Measurements from ENCODE around the gene CCDC85C.
"Not testable (repeated sequence)": the region's sequence is repeated elsewhere in the genome, so short reads cannot be mapped to it uniquely, and the experiment has no call there.

CCDC85C gene

DNA sequence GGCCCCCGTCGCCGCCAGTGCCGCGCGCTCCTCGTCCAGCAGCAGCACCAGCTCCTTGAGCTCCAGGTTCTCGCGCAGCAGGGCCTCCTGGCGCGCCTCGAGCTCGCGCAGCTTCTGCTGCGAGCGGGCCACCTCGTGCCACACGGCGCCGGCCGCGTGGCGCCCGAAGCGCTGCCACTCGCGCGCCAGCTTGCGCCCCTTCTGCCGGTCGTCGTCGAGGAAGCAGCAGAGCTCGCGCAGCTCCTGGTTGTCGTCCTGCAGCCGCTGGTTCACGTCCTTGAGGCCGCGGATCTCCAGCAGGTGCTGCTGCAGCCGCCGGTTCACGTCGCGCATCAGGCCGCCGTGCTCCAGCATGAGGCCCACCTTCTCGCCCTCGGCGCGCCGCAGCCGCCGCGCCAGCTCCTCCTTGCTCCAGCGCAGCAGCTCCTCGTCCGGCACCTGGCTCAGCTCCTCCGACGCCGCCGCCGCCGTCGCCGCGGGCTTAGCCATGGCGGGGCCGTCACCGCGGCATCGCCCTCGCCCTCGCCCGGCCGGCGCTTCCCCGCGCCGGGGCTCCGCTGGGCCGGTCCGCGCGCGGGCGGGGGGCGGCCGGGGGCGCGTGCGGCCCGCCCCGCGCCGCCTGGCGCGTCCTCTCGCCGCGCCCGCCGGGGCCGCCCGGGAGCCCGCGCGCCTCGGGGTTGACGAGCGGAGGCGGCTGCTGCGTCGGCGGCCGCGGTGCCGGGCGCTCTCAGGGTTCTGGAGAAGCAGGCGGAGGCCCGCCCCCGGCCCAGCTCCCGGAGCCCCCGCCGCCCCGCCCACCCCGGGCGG lies at the start of gene CCDC85C:
CCDC85C (minus strand) TSS at position 737 of the 807 bp plus-strand sequence; CDS start at position 489, 248 bp downstream.
- DNase-seq, result peak; percentile 36 to 37

DNA sequence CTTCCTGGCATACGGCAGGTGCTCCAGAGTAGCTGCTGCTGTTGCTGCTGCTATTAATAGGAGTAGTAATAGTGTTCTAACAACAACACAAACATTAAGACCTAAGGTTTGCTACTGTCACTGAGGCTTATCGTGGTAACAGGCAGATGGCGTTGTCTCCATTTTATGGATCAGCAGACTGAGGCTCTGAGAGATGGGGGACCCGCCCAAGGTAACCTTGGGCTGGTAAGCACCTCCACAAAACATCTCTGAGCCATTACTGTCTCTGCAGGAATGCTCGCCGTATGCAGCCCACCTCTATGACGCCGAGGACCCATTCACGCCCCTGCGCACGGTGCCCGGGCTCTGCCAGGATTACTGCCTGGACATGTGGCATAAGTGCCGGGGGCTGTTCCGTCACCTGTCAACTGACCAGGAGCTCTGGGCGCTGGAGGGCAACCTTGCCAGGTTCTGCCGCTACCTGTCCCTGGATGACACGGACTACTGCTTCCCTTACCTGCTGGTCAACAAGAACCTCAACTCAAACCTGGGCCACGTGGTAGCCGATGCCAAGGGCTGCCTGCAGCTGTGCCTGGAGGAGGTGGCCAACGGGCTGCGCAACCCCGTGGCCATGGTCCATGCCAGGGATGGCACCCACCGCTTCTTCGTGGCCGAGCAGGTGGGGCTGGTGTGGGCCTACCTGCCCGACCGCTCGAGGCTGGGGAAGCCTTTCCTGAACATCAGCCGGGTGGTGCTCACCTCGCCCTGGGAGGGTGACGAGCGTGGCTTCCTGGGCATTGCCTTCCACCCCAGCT lies 48.1 kb upstream of the CCDC85C start:
- DNase-seq, result no peak

GRCh38 chr14:99650189-99650588 lies 46.2 kb upstream of the CCDC85C start:
- DNase-seq, result no peak

DNA sequence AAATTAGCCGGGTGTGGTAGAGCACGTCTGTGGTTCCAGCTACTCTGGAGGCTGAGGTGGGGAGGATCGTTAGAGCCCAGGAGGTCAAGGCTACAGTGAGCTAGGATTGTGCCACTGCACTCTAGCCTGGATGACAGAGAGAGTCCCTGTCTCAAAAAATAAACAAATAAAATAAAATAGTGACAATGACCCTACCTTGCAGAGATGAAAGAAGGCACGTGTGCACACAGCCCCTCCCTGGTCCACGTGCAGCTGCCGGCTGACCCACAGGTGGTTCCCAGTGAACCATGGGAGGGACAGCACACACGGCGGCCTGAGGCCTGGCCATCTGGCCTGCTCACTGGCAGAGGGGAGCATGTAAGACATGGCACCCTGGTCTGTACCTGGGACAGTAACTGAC lies 45.6 kb upstream of the CCDC85C start:
- no peak for DNase-seq

DNA sequence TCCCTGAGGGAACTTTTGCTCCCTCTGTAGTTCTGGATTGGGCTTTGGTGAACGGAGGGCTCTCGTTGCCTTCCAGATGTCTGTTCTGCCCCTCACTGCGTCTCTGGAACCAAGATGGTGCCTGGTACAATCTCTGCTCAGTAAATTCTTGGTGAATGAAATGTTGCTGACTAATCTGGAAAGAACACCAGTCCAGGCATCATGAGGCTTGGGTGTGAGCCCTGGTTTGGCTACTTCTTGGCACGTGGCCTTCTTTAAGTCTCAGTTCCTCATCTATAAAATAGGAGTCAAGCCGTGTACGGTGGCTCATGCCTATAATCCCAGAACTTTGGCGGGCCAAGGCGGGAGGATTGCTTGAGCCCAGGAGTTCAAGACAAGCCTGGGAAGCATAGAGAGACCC lies 45.2 kb upstream of the CCDC85C start:
- DNase-seq, result no peak

DNA sequence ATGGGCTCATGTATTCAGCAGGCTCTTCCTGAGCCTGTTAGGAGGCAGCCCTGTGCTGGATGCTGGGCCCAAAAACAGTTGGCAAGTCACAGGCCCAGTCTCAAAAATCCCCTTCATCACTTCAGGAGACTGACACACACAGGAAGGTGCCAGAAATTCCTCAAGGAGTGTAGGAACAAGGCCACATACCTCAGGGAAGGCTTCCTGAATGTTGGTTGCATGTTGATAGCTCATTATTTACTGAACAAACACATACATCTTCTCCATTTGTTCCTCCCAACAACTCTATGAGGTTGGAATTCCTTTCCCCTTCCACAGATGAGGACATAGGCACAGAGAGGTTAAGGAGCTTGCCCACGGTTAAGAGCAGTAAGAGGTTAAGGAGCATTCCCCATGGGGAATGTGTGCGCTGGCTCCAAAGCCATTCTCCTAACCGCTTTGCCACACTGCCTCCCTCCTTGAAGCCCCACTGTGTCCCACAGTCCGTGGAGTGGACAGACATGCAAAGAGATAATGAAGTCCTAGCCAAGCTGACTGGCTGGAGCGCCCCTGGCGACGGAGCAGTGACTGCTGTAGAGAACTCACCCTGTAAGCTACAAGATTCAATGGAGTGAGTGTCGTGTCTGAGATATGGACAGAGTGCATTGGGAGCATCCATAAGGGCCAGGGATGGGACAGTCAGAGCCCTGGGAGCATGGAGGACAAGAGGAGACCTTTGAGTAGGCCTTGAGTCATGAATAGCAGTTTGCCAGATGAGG lies 44.2 kb upstream of the CCDC85C start:
- no peak for DNase-seq

DNA sequence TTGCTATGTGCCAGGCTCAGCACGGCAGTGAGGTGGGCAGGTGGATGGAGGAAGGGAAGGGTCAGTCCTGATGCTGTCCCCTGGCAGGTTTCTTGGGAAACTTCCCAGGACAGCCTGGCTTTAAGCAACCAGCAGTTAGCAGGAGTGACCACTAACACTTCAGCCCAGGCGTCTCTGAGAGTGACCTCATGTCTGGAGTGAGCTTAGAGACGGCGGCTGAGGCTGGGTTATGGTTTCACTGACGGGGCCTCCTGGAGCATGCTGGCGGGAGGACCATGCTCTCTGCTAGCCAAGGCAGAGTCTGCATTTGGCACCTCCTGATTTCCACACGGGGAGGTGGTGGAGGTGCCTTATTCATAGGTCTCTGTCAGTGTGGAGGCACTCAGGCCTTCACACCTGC lies 43.4 kb upstream of the CCDC85C start:
- no peak for DNase-seq

- DNase-seq, result no peak
Observed at GRCh38 chr14:99645545-99646505, 41.8 kb upstream of the CCDC85C start.

DNA sequence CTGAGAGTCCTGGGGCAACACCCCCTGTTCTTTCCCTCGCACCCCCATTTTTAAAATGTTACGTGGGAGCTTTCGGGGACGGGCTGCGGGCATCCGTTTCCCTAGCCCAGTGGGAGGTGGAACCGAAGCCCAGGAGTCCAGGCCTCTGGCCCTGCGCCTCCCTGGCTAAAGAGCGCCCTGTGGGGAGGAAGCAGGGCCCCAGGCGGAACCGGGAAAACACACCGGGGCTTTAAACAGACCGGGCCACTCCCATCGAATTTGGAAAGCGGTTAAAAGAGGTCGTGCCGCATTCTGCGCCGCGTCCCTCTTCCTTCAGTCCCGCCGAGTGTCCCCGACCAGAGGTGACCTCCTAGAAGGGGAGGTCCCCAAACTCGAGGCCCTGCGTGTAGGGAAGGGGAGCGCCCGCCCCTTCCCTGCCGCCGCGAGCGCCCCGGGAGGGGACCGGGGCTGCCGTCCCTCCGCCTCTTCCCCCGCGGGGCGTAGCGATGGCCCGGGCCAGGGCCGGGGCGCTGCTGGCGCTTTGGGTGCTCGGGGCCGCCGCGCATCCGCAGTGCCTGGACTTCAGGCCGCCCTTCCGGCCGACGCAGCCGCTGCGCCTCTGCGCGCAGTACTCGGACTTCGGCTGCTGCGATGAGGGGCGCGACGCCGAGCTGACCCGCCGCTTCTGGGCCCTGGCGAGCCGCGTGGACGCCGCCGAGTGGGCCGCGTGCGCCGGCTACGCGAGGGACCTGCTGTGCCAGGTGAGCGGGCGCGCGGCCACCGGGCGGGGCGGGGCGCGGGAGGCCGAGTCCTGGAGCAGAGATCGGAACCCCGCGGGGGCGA lies 40.9 kb upstream of the CCDC85C start, which contains the start of gene HHIPL1:
HHIPL1 (plus strand) TSS at position 407 of the 822 bp plus-strand sequence; CDS start at position 486, 79 bp downstream.
- no peak for DNase-seq

- DNase-seq, result no peak
Observed at GRCh38 chr14:99644035-99644587, 40.1 kb upstream of the CCDC85C start.

DNA sequence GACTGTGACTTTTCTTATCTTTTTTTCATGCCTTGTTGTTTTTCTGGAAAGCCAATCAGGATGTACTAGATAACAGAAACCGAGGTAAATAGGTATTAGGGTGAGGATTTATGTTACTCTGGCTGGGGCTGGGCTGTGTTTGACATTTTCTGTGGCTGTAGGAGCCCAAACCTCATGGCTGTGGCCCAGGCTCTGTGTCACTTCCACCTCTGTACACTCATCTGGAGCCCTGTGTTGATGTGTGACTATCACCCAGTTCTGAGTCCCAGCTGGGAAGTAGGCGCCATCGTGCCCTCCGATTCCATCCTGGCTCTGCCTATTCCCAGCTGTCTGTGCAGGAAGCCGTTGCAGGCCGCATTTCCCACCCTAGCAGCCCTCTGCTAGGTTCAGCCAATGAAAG lies 39.3 kb upstream of the CCDC85C start:
- no peak for DNase-seq

DNA sequence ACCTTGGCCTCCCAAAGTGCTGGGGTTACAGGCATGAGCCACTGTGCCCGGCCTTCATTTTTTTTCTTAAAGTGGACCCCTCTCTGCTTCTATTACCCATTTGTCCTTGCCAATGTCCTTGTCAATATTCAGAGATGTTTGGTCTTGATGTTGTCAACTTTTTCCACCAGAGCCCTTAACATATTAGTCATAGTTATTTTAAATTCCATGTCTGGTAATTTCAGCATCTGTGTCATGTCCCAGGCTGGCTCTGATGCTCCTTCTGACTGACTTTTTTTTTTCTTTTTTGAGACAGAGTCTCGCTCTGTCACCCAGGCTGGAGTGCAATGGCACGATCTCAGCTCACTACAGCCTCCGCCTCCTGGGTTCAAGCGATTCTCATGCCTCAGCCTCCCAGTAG lies 38.8 kb upstream of the CCDC85C start:
- DNase-seq, result not testable (repeated sequence)

- DNase-seq, result no peak
Observed at GRCh38 chr14:99637624-99638023, 33.6 kb upstream of the CCDC85C start.

DNA sequence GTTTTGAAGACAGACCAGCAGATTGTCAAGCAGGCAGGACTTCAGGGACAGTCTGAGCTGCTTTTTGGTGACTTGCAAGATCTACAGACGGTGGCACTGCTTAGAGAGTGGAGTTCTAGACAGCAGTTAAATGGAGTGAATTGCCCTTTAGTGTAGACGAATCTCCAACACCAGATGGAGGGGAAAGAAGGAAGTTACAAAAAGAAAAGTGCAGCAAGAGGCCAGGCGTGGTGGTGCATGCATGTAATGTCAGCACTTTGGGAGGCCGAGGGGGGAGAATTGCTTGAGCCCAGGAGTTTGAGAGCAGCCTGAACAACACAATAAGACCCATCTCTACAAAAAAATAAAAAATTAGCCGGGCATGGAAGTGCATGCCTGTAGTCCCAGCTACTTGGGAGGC lies 32.5 kb upstream of the CCDC85C start:
- DNase-seq, result no peak

DNA sequence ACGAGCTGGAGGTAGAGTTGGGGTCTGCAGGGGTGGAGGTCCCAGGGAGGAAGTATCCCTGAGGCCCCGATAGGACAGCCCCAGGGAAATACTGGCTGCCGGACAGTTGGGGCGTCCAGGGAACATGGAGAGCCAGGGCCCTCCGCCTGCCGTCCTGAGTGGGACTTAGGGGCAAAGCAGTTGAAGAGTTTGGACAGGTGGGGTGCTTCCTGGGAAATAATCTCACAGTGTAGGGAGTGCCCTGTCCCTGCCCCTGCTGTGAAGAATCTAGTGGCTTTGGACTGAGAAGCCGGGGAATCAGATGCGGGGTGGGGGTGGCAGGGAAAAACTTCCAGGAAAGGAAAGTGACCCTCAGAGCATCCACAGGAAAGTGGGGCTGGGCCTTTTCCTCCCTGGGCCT lies 31.1 kb upstream of the CCDC85C start:
- no peak for DNase-seq

DNA sequence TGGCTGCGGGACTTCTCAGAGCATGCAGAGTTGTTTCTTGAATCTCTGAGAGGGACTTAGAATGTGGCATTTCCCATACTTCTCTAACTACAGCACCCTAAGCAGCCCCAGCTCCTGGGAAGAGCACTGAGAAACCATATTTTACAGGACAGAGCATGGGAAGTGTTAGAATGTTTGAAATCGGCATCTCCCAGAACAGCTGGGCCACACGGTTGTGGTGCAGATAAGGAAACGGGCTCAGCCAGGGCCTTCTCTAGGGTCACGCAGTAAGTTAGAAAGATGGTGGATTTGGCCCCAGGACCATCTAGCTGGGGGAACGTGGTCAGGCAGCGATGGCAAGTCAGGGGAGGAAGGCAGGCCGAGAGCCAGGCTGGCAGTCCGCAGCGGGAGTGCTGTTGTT lies 30.4 kb upstream of the CCDC85C start:
- no peak for DNase-seq

- DNase-seq, result no peak
Observed at GRCh38 chr14:99633918-99634317, 29.9 kb upstream of the CCDC85C start.

GRCh38 chr14:99633141-99633540 lies 29.1 kb upstream of the CCDC85C start:
- no peak for DNase-seq

DNA sequence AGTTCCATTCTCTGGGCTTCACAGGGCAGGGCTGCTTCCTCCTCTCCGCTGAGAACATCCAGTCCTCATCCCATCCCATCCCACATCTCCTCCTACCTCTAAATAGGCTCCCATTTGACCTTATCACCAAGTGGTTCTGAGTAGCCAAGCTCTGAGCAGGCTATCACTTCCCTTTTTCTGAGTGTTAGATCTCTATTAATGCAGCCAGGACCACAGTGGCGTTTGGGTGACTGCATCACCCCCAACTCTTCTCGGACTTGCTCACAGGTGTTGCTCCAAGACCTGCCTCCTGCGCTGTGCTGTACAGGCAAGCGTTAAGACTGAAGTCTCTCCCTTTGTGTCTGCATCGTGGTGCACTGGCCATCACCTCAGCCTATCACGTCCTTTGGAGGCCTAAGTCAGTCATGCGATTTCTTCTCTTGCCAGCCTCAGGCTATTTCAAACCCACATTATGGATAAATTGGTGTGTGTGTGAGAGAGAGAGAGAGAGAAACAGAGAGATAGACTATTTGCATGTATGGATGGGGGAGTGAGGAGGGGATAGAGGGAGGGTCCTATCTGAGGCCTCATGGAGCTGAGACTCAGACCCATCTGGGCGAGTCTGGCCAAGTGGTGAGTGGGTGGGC lies 28.5 kb upstream of the CCDC85C start:
- DNase-seq, result no peak

GRCh38 chr14:99630202-99630601 lies 26.2 kb upstream of the CCDC85C start:
- DNase-seq, result no peak
